Kidney capillary endothelial cell (primary cell): ENCODE results near the gene CTBP1.

Experiments
- DNase-seq: peaks from one replicate; pipeline ENCODE4 v3.0.0-alpha.2; 2018; ENCODE audit warnings: low spot score

The CTBP1 gene

GRCh38 chr4:1249731-1250526 is 999 bp upstream of the CTBP1 start:
- peak; percentile 12 for DNase-seq

GRCh38 chr4:1249148-1249730 is 309 bp upstream of the CTBP1 start:
- peak; percentile 75 for DNase-seq

GRCh38 chr4:1247864-1248244 is 1.1 kb downstream of the CTBP1 start:
- DNase-seq, result no peak

- no peak for DNase-seq
These were observed 1.7 kb downstream of the CTBP1 start for GRCh38 chr4:1246901-1247863.

GRCh38 chr4:1246111-1246881 is 2.6 kb downstream of the CTBP1 start:
- DNase-seq, result no peak

GRCh38 chr4:1245481-1246051 is 3.4 kb downstream of the CTBP1 start:
- no peak for DNase-seq

GRCh38 chr4:1244978-1245471 is 3.9 kb downstream of the CTBP1 start:
- no peak for DNase-seq

GRCh38 chr4:1244081-1244977 is 4.6 kb downstream of the CTBP1 start:
- no peak for DNase-seq

GRCh38 chr4:1243451-1244080 is 5.4 kb downstream of the CTBP1 start:
- no peak for DNase-seq

- no peak for DNase-seq
These were observed 6.2 kb downstream of the CTBP1 start for GRCh38 chr4:1242506-1243450.

GRCh38 chr4:1241936-1242505 is 6.9 kb downstream of the CTBP1 start:
- DNase-seq, result no peak

GRCh38 chr4:1241466-1241935 is 7.4 kb downstream of the CTBP1 start:
- no peak for DNase-seq

- no peak for DNase-seq
These were observed 8.0 kb downstream of the CTBP1 start for GRCh38 chr4:1240721-1241465.

- DNase-seq, result no peak
These were observed 9.0 kb downstream of the CTBP1 start for GRCh38 chr4:1239950-1240307.

- no peak for DNase-seq
These were observed 9.6 kb downstream of the CTBP1 start for GRCh38 chr4:1239141-1239949.

- DNase-seq, result no peak
These were observed 10.3 kb downstream of the CTBP1 start for GRCh38 chr4:1238676-1239000.
